PFSK-1 (cell line): ENCODE results near the gene DLGAP1.

Experiments used
- FOXP2 ChIP-seq: optimal IDR thresholded peaks from 2 replicates; pipeline ENCODE3; 2011; ENCODE audit warnings: borderline replicate concordance, control low read depth, inconsistent platforms; ENCODE audit not compliant: insufficient read depth; ENCODE audit errors: extremely low read length, extremely low read depth
- POLR2AphosphoS5 ChIP-seq: IDR thresholded peaks from 2 replicates; pipeline ENCODE4 v1.6.1; 2012; ENCODE audit warnings: low read depth, mild to moderate bottlenecking, control low read depth, low read length, moderate library complexity
- SIN3A ChIP-seq: IDR thresholded peaks from 2 replicates; pipeline ENCODE4 v1.6.1; 2012; ENCODE audit warnings: mild to moderate bottlenecking, low read length, moderate library complexity, borderline replicate concordance; ENCODE audit not compliant: insufficient read depth
- TAF1 ChIP-seq: IDR thresholded peaks from 2 replicates; pipeline ENCODE4 v1.6.1; 2012; ENCODE audit warnings: low read length, control low read depth, borderline replicate concordance; ENCODE audit not compliant: insufficient read depth
- TF ChIP-seq, protein P1 (sequence below), 2 experiments: IDR thresholded peaks; 2 replicates each; pipeline versions ENCODE4 v1.6.1 to v1.8.0; 2011 to 2012; ENCODE audit warnings: low read depth in 2 of 2, low read length in 2 of 2, control low read depth in 1 of 2, inconsistent platforms in 1 of 2, mild to moderate bottlenecking in 1 of 2, moderate library complexity in 1 of 2; ENCODE audit not compliant: insufficient read depth in 1 of 2

- no peak for TF ChIP-seq POLR2AphosphoS5
- TF ChIP-seq, protein P1, sequence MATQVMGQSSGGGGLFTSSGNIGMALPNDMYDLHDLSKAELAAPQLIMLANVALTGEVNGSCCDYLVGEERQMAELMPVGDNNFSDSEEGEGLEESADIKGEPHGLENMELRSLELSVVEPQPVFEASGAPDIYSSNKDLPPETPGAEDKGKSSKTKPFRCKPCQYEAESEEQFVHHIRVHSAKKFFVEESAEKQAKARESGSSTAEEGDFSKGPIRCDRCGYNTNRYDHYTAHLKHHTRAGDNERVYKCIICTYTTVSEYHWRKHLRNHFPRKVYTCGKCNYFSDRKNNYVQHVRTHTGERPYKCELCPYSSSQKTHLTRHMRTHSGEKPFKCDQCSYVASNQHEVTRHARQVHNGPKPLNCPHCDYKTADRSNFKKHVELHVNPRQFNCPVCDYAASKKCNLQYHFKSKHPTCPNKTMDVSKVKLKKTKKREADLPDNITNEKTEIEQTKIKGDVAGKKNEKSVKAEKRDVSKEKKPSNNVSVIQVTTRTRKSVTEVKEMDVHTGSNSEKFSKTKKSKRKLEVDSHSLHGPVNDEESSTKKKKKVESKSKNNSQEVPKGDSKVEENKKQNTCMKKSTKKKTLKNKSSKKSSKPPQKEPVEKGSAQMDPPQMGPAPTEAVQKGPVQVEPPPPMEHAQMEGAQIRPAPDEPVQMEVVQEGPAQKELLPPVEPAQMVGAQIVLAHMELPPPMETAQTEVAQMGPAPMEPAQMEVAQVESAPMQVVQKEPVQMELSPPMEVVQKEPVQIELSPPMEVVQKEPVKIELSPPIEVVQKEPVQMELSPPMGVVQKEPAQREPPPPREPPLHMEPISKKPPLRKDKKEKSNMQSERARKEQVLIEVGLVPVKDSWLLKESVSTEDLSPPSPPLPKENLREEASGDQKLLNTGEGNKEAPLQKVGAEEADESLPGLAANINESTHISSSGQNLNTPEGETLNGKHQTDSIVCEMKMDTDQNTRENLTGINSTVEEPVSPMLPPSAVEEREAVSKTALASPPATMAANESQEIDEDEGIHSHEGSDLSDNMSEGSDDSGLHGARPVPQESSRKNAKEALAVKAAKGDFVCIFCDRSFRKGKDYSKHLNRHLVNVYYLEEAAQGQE (IDR thresholded peaks at IDR 0.05; ENCODE audit: insufficient read depth in 1 of 2, low read depth in 2 of 2, low read length in 2 of 2) = no peak
- TF ChIP-seq TAF1 = no peak
- TF ChIP-seq SIN3A = no peak
- TF ChIP-seq FOXP2 = no peak
Measured at GRCh38 chr18:3747176-3747973, 707.7 kb downstream of the DLGAP1 start.
